Upper lobe of right lung (tissue), 1 donor: ENCODE measurements around the gene MMAA. TPM values are rescaled to one million over a fixed set of nuclear protein-coding genes. Genes with fewer than 3 reads are reported as not detected.

ENCODE experiments used
- ATAC-seq: fragments of 200-7000 bp; cut with Tn5 transposase; one replicate; pipeline ENCODE4 v1.9.1; 2020; ENCODE audit warnings: mild to moderate bottlenecking, moderate library complexity
- DNase-seq: peaks from one replicate; pipeline ENCODE4 v3.0.0-alpha.2; 2020
- H3K27ac ChIP-seq: fragments of 200-600 bp; one replicate; pipeline ENCODE4 v1.8.0; 2022
- H3K27me3 ChIP-seq: fragments of 200-600 bp; one replicate; pipeline ENCODE4 v1.8.0; 2022; ENCODE audit warnings: mild to moderate bottlenecking
- H3K36me3 ChIP-seq: fragments of 200-600 bp; one replicate; pipeline ENCODE4 v1.8.0; 2022
- H3K4me1 ChIP-seq: fragments of 200-600 bp; one replicate; pipeline ENCODE4 v1.8.0; 2022
- H3K4me3 ChIP-seq: fragments of 200-600 bp; one replicate; pipeline ENCODE4 v1.8.0; 2022; ENCODE audit warnings: mild to moderate bottlenecking
- H3K9me3 ChIP-seq: fragments of 200-600 bp; one replicate; pipeline ENCODE4 v1.8.0; 2022
- CTCF ChIP-seq: fragments of 200-600 bp; IDR thresholded peaks from one replicate; pipeline ENCODE4 v1.8.0; 2022; ENCODE audit warnings: antibody characterized with exemption
- intact Hi-C: fragments of 100-400 bp; cut with DNase I; formaldehyde crosslinking; loops from one replicate; pipeline ENCODE4 v1.11.0; 2022
- total RNA-seq: library from RNA; stranded (reverse); fragmentation: NEBNext Ultra II Directional; extraction: Animal tissue kit (Norgen Biotek cat#: 25700); gene quantifications from one replicate; pipeline ENCODE4 v1.2.1, GENCODE V29; 2021
- donor health status: DM: no; HTN: yes; CAD: no; lungs with severe emphysema.

The MMAA gene
- total RNA-seq, 1 donor from 2014 or later = 11.9 TPM

- intact Hi-C loops = no loop called here
- Histone ChIP-seq H3K36me3 (no peaks in the 10 kb centered on the region), H3K9me3 (no peaks in the 10 kb centered on the region), H3K27ac (no peak overlapping the region), H3K4me1 (no peaks in the 10 kb centered on the region), H3K4me3 (no peak overlapping the region), H3K27me3 (no peaks in the 10 kb centered on the region)
- no peak for DNase-seq
- ATAC-seq = no peak
- no peak for TF ChIP-seq CTCF
Measured at GRCh38 chr4:145709336-145709735, 90.2 kb downstream of the MMAA start.

Other genes starting within 250 kb of the MMAA start
- 23.9 TPM for gene SMAD1, start 137.5 kb upstream of the MMAA start, total RNA-seq
- gene C4orf51, start 60.8 kb downstream of the MMAA start, total RNA-seq = not detected